ENCODE data around the gene RNASE3.
"Not testable (repeated sequence)": the region's sequence is repeated elsewhere in the genome, so short reads cannot be mapped to it uniquely, and the experiment has no call there.

Gene RNASE3

DNA sequence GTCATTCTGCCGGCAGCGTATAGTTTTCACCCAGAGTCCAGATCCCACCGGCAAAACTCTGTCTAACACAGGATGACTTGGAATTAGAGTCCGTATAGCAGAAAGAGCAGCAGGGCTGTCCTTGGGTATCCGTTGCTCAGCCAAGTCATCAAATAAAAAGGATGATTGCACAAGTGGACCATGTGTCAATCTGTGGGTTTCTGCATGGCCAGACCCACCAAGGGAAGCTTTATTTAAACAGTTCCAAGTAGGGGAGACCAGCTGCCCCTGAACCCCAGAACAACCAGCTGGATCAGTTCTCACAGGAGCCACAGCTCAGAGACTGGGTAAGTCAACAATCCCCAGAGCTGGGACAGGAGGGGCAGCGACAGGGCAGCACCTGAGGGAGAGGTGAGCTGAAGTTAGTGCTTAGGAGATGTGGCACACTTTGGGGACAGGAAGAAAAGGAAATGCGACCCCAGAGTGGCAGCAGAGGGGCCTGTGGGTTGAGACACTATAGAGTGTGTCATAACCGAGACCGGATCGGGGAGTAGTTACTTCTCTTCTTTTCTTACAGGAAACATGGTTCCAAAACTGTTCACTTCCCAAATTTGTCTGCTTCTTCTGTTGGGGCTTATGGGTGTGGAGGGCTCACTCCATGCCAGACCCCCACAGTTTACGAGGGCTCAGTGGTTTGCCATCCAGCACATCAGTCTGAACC, at the start of gene RNASE3:
Gene RNASE3 (plus strand): TSS at position 260 of the 700 bp plus-strand sequence. CDS start 302 bp downstream, at position 562.
- not testable (repeated sequence) for H3K4me3 ChIP-seq, H3K27ac ChIP-seq

DNA sequence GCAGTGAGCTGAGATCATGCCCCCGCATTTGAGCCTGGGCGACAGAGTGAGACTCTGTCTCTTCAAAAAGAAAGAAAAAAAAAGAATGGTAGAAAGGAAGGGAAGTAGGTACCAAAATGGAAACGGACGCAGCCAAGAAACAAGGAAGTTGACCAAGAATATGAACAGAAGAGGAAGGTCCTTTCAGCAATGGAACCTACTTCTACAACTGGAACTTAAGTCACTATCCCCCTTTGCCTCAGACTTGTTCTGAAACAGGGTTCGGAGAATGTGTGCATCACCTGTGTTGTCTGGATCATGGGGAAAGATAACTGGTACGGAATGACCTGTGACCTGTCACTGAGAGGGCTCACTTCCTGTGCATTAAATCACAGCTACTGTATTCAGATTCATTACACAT, 44.6 kb upstream of the RNASE3 start:
- Histone ChIP-seq H3K27ac (no peak overlapping the region), H3K4me3 (no peak overlapping the region)

DNA sequence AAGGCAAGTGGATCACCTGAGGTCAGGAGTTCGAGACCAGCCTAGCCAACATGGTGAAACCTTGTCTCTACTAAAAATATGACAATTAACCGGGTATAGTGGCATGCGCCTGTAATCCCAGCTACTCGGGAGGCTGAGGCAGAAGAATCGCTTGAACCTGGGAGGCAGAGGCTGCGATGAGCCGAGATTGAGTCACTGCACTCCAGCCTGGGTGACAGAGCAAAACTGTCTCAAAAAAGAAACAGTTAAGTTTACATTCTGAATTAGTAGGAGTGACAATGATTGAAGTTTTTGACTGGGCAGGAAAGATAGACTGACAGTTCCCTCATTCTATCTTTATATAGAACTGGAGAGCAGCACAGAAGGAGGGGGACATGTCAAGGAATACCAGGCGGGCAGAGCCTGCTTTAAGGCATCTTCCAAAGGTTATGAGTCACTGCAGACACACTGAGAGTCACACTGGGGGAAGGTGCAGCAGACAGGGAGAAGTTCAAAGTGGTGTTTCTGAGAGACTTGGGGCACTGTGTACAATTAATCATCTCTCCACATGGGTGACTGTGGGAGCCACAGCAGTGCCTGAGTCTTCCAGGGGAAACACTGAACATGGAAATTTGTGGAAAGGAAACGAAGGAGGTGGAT, 42.8 kb upstream of the RNASE3 start:
- peak overlapping the region in 2 of 21 experiments; percentile 3 to 39 for H3K27ac ChIP-seq
- H3K4me3 ChIP-seq: no peak overlapping the region

- H3K27ac ChIP-seq: peak overlapping the region in 1 of 21 experiments; percentile 39
- no peak overlapping the region for H3K4me3 ChIP-seq
These were observed 42.1 kb upstream of the RNASE3 start for GRCh38 chr14:20848955-20849570.

DNA sequence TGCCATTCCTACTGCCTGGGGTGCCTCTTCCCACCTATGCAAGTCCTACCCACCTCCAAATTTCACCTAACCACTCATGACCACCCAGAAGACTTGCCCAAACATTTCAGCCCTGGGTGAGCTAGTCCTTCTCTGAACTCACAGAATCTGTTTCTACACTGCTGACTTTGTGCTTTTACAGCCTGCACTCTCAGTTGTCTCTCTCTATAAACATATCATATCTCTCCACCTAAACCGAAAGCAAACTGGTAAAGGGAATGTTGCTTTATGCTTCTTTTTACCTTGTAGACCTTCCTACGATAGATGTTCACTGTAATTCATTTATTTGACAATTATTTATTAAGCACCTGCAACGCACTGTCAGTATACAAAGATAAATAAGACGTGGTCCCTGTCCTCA, 38.1 kb upstream of the RNASE3 start:
- Histone ChIP-seq H3K27ac (no peak overlapping the region), H3K4me3 (no peak overlapping the region)

- H3K27ac ChIP-seq: no peak overlapping the region
- H3K4me3 ChIP-seq: no peak overlapping the region
These were observed 35.4 kb upstream of the RNASE3 start for GRCh38 chr14:20855652-20856291.

GRCh38 chr14:20857207-20857606, 34.0 kb upstream of the RNASE3 start:
- H3K27ac ChIP-seq: no peak overlapping the region
- no peak overlapping the region for H3K4me3 ChIP-seq

DNA sequence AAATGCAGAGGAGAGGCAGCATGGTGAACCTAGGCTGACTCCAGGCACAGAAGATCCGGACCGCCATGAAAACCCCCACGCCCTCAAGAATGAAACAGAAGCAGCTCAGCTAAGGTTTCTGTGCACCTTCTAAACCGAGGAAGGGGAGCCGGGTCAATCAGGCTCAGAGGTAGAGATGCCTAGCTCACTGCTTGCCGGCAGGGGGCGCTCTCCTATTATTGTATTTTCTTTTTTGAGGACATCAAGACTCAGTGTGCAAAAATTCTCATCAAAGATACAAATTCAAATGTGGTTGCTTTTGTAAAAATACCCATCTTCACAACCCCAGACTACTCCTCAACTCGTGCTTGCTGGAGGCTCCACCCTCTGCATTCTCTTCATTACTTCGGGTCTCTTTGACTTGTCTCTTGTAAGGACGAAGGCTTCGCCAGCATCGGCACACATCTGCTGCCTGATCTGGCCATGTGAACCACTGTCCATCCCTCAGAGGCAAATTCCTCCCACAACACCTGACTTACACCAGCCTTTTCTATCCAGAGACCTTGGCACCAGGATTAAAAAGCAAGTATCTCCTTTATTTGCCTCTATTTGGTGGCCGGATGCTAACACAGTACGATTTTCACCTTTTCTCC, 33.4 kb upstream of the RNASE3 start:
- no peak overlapping the region for H3K4me3 ChIP-seq

GRCh38 chr14:20866194-20866593, 25.0 kb upstream of the RNASE3 start:
- H3K27ac ChIP-seq: no peak overlapping the region
- H3K4me3 ChIP-seq: no peak overlapping the region

More for the DNA sequence above, 33.4 kb upstream of the RNASE3 start:
- H3K27ac ChIP-seq: no peak overlapping the region

DNA sequence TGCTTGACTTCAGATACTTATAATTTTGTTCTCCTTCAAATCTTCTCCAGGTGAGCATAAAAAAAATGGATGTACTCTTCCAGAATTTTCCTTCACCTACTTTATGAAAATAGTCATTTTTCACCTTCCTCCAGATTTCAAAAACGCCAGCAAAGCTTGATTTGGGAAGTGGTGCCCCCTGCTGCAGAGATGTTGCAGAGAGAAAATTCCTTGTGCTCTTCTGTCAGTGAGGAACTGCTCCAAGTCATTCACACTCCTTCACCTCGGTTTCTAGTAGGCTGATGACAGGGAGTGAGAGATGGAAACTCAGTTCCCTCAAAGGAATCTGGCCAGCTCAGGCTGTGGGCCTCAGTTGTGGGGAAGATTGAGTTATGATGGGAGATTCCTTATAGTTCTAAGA, 24.2 kb upstream of the RNASE3 start:
- H3K4me3 ChIP-seq: no peak overlapping the region
- no peak overlapping the region for H3K27ac ChIP-seq

GRCh38 chr14:20873370-20874177, 17.6 kb upstream of the RNASE3 start:
- H3K4me3 ChIP-seq: no peak overlapping the region
- H3K27ac ChIP-seq: no peak overlapping the region

GRCh38 chr14:20877016-20877415, 14.2 kb upstream of the RNASE3 start:
- no peak overlapping the region for H3K27ac ChIP-seq
- H3K4me3 ChIP-seq: no peak overlapping the region

GRCh38 chr14:20878695-20879094, 12.5 kb upstream of the RNASE3 start:
- H3K4me3 ChIP-seq: no peak overlapping the region
- H3K27ac ChIP-seq: no peak overlapping the region

DNA sequence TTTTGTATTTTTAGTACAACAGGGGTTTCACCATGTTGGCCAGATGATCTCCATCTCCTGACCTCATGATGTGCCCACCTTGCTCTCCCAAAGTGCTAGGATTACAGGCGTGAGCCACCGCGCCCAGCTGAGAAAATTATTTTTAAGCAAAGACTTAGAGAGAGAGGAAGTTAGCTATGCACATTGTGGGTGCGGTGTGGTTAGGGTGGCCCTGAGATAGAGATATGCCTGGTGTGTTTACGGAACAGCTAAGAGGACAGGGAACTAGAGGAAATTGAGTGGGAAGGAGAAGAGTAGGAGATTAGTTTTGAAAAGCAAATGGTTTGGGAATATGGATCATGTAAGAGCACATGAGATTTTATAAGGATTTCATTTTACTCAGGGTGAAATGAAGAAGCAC, 10.0 kb upstream of the RNASE3 start:
- not testable (repeated sequence) for H3K27ac ChIP-seq, H3K4me3 ChIP-seq

DNA sequence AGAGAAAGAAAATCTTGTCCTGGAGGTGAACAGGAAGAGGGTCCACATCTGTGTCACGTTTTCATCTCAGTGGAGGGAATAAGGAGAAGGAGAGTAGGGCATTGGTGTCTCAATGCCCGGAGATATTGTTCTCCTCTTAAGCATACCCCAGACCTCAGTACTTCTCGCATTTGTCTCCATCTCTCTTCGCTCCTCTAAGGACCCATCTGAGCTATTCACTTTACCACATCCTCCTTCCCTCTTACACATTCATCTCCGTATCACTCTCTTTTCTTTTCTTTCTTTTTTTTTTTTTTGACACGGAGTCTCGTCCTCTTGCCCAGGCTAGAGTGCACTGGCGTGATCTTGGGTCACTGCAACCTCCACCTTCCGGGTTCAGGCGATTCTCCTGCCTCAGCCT, 8.4 kb upstream of the RNASE3 start:
- H3K4me3 ChIP-seq, H3K27ac ChIP-seq: not testable (repeated sequence)

- not testable (repeated sequence) for H3K4me3 ChIP-seq, H3K27ac ChIP-seq
These were observed 2.8 kb upstream of the RNASE3 start for GRCh38 chr14:20888411-20888810.

GRCh38 chr14:20895322-20895721, 4.1 kb downstream of the RNASE3 start:
- H3K27ac ChIP-seq, H3K4me3 ChIP-seq: not testable (repeated sequence)

DNA sequence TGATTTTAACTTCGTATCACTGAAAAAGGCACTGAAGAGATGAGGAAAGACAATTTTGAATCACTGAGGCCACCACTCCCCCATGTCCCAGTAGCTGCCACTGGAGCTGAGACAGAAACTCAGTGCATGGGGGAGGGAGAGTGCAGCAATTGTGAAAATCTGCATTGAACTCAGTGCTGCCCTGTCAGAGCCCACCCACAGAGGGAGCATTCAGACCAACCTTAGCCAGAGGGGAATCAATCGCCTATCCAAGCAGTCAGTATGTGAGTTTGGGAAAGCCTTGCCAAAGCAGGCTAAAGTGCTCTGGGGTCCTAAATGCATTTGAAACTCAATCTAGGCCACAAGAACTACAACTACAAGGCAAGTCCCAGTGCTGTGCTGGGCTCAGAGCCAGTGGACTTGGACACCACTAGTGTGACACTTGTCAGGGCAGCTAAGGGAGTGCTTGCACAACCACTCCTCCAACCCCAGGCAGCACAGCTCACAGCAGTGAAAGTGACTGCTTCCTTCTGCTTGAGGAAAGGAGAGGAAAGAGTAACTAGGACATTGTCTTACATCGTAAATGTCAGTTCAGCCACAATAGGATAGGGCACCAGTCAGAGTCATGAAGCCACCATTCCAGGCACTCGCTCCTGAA, 13.3 kb downstream of the RNASE3 start:
- H3K4me3 ChIP-seq: no peak overlapping the region
- H3K27ac ChIP-seq: no peak overlapping the region

DNA sequence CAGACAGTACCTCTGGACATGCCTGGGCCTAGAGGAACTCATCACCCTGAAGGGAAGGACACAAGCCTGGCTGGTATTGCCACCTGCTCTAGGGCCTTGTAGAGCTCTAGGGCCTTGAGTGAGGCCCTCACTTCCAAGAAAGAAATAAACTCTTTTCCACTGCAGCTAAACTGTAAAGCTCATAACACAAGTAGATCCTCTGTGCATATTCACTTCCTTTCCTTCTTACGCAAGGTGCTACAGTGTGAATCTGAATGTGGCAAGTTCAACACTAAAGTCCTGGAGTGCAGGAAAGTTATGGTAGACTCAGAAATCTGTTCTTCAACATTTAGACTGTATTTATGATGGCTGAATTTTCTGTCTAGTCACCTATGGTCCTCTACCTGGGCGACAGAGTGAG, 14.5 kb downstream of the RNASE3 start:
- no peak overlapping the region for H3K27ac ChIP-seq
- H3K4me3 ChIP-seq: no peak overlapping the region

Data from skin epidermis (tissue), 12 donors.